ENCODE results near the gene UTP4.
A peak's percentile ranks its signal among the peaks of the same experiment; 100 is the strongest.

- TF ChIP-seq CTCF (IDR thresholded peaks at IDR 0.05) (peak in 1 of 4 experiments; percentile 19), POLR2A (IDR thresholded peaks at IDR 0.05) (peak in 1 of 2 donors; percentile 14)
These were observed 26.7 kb upstream of the UTP4 start, which contains the start of gene HAS3 for GRCh38 chr16:69105501-69106361.

All from gastroesophageal sphincter (tissue), 3 donors.